ENCODE measurements around the gene DICER1. TPM values are rescaled to one million over a fixed set of nuclear protein-coding genes. Genes with fewer than 3 reads are reported as not detected.

The DICER1 gene
- polyA plus RNA-seq, 1 donor (not counting 4 experiments of a cell fraction or from before 2014, with no cell fraction given), result 31.6 TPM

GRCh38 chr14:95047754-95048153 is 109.6 kb downstream of the DICER1 start:
- FAIRE-seq (no peak), DNase-seq (ENCODE audit: low read depth, low spot score) (no peak)
- Histone ChIP-seq H3K9ac (ENCODE audit: control insufficient read depth, extremely low read depth, insufficient read depth, low read length) (no peak overlapping the region), H3K4me2 (ENCODE audit: control insufficient read depth, extremely low read depth, insufficient read depth, low read depth, low read length) (no peak overlapping the region), H3K4me3 (ENCODE audit: control insufficient read depth in 2 of 3, extremely low read depth in 1 of 3, insufficient read depth in 2 of 3, low read depth in 1 of 3, low read length in 3 of 3) (no peak overlapping the region), H3K27ac (ENCODE audit: control insufficient read depth, insufficient read depth, low read length) (no peak overlapping the region), H3K79me2 (ENCODE audit: control insufficient read depth, insufficient read depth, low read length) (no peaks in the 10 kb centered on the region), H3K9me3 (ENCODE audit: control insufficient read depth, low read depth, low read length) (no peaks in the 10 kb centered on the region), H2AFZ (ENCODE audit: control insufficient read depth, low read length) (no peak overlapping the region), H4K20me1 (ENCODE audit: control insufficient read depth, extremely low read depth, insufficient read depth, low read length) (no peaks in the 10 kb centered on the region), H3K36me3 (ENCODE audit: control insufficient read depth in 2 of 2, extremely low read depth in 1 of 2, insufficient read depth in 2 of 2, low read length in 2 of 2) (no peaks in the 10 kb centered on the region), H3K9me1 (ENCODE audit: control insufficient read depth, extremely low read depth, insufficient read depth, low read length) (no peaks in the 10 kb centered on the region), H3K4me1 (ENCODE audit: control insufficient read depth, extremely low read depth, insufficient read depth, low read length) (no peaks in the 10 kb centered on the region), H3K27me3 (ENCODE audit: control insufficient read depth, extremely low read depth, insufficient read depth, low read length) (no peaks in the 10 kb centered on the region)
- TF ChIP-seq EZH2 (IDR thresholded peaks at IDR 0.05; ENCODE audit: low read length) (no peak), CTCF (optimal IDR thresholded peaks at IDR 0.05 in 1 of 3, IDR thresholded peaks at IDR 0.05 in 1 of 3, conservative IDR thresholded peaks at IDR 0.05 in 1 of 3; ENCODE audit: extremely low read depth in 1 of 3, insufficient read depth in 2 of 3, low read length in 3 of 3) (no peak)
- dilution Hi-C loops (cut with MboI; ENCODE audit: extremely low pct_ligation_motif_present, low sequenced_read_pairs), result no loop called here

DNA sequence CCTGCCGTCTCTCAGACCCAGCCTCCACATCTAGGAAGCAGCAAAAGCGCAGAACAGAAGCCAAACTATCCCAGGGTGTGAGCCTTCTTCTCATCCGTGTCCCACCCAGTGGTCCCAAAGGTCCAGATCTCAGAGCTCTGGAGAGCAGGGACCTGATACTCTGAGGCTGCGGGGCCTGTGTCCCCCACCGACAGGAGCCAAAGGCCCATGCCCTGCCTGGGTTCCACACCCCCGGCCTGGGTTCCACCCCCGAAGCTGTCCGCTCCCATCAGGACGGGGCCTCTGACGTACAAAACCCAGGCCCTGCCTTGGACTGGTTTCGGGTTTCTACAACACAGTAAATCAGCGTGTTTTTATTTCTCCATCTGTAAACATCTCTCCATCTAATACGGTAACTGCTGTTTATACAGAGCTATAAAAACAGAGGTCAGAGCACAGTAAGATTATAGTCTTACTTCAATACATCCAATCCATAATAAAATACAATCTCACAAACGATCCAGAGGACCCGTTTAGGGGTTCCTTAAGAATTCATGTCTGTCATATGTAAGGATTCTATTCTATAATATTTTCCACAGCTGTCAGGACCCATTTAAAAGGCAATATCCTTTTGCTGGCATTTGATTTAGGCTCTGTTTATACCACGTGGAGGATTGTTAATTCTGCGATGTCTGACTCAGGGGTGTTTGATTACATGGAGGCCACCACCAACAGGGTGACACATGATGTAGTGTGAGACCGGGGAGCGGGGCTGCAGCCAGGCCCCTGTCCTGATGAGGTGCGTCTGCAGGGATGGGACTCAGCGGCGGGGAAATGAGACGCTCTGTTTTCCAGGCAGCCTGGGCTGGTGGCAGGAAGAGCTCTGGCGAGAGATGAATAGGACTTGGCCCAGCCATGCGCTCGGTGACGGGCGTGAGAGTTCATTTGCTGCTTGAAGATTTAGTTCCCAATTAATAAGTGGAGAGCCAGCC is 110.3 kb downstream of the DICER1 start:
- Histone ChIP-seq H3K4me3 (ENCODE audit: control insufficient read depth in 2 of 3, extremely low read depth in 1 of 3, insufficient read depth in 2 of 3, low read depth in 1 of 3, low read length in 3 of 3) (no peak overlapping the region), H4K20me1 (ENCODE audit: control insufficient read depth, extremely low read depth, insufficient read depth, low read length) (no peaks in the 10 kb centered on the region), H3K27ac (ENCODE audit: control insufficient read depth, insufficient read depth, low read length) (no peak overlapping the region), H3K4me2 (ENCODE audit: control insufficient read depth, extremely low read depth, insufficient read depth, low read depth, low read length) (no peak overlapping the region), H3K9me1 (ENCODE audit: control insufficient read depth, extremely low read depth, insufficient read depth, low read length) (no peaks in the 10 kb centered on the region), H3K4me1 (ENCODE audit: control insufficient read depth, extremely low read depth, insufficient read depth, low read length) (no peaks in the 10 kb centered on the region), H3K9me3 (ENCODE audit: control insufficient read depth, low read depth, low read length) (no peaks in the 10 kb centered on the region), H2AFZ (ENCODE audit: control insufficient read depth, low read length) (no peak overlapping the region), H3K9ac (ENCODE audit: control insufficient read depth, extremely low read depth, insufficient read depth, low read length) (no peak overlapping the region), H3K27me3 (ENCODE audit: control insufficient read depth, extremely low read depth, insufficient read depth, low read length) (no peaks in the 10 kb centered on the region), H3K79me2 (ENCODE audit: control insufficient read depth, insufficient read depth, low read length) (no peaks in the 10 kb centered on the region), H3K36me3 (ENCODE audit: control insufficient read depth in 2 of 2, extremely low read depth in 1 of 2, insufficient read depth in 2 of 2, low read length in 2 of 2) (no peaks in the 10 kb centered on the region)
- no peak for DNase-seq (ENCODE audit: low read depth, low spot score)
- TF ChIP-seq EZH2 (IDR thresholded peaks at IDR 0.05; ENCODE audit: low read length) (no peak), CTCF (optimal IDR thresholded peaks at IDR 0.05 in 1 of 3, IDR thresholded peaks at IDR 0.05 in 1 of 3, conservative IDR thresholded peaks at IDR 0.05 in 1 of 3; ENCODE audit: extremely low read depth in 1 of 3, insufficient read depth in 2 of 3, low read length in 3 of 3) (no peak)
- dilution Hi-C loops (cut with MboI; ENCODE audit: extremely low pct_ligation_motif_present, low sequenced_read_pairs), result no loop called here
- no peak for FAIRE-seq
